DND-41 (cell line): Measurements from ENCODE around the gene ACKR3.

Experiments
- ATAC-seq: fragments of 200-7000 bp; cut with Tn5 transposase; 3 replicates; pipeline ENCODE4 v1.9.1; 2021; ENCODE audit warnings: low read depth; ENCODE audit not compliant: insufficient read depth
- DNase-seq: peaks from one replicate; pipeline ENCODE4 v3.0.0-alpha.2; 2020
- H2AFZ ChIP-seq: 2 replicates; pipeline ENCODE4 v1.6.0; 2012; ENCODE audit warnings: low read depth, low read length
- H3K27ac ChIP-seq: 2 replicates; pipeline ENCODE4 v1.5.1; 2012; ENCODE audit warnings: low read length, inconsistent platforms
- H3K27me3 ChIP-seq: fragments of 200-600 bp; sonication (generic); 2 replicates; pipeline ENCODE4 v1.6.0; 2012; ENCODE audit warnings: low read length, mild to moderate bottlenecking, inconsistent platforms; ENCODE audit not compliant: insufficient read depth, poor library complexity
- H3K36me3 ChIP-seq: 2 replicates; pipeline ENCODE4 v1.5.1; 2012; ENCODE audit warnings: low read length, inconsistent platforms; ENCODE audit not compliant: insufficient read depth
- H3K4me1 ChIP-seq: 2 replicates; pipeline ENCODE4 v1.5.1; 2012; ENCODE audit warnings: mild to moderate bottlenecking, low read length; ENCODE audit not compliant: insufficient read depth
- H3K4me2 ChIP-seq: 2 replicates; pipeline ENCODE4 v1.6.0; 2012; ENCODE audit warnings: mild to moderate bottlenecking, moderate library complexity, low read length, inconsistent platforms; ENCODE audit not compliant: insufficient read depth
- H3K4me3 ChIP-seq, 2 experiments: fragments of 200-600 bp in 1 of 2; shearing (Covaris generic) in 1 of 2; 2 replicates each; pipeline ENCODE4 v1.5.1; 2012 to 2016; ENCODE audit warnings: inconsistent platforms in 2 of 2, low read length in 2 of 2, mild to moderate bottlenecking in 2 of 2, low read depth in 1 of 2, moderate library complexity in 1 of 2
- H3K79me2 ChIP-seq: 2 replicates; pipeline ENCODE4 v1.6.0; 2012; ENCODE audit warnings: low read length, inconsistent platforms; ENCODE audit not compliant: insufficient read depth
- H3K9ac ChIP-seq: 2 replicates; pipeline ENCODE4 v1.6.0; 2012; ENCODE audit warnings: low read depth, mild to moderate bottlenecking, inconsistent platforms, low read length, moderate library complexity
- H3K9me3 ChIP-seq: 2 replicates; pipeline ENCODE4 v1.5.1; 2012; ENCODE audit warnings: low read length, moderate library complexity, mild to moderate bottlenecking, inconsistent platforms; ENCODE audit not compliant: insufficient read depth, severe bottlenecking
- H4K20me1 ChIP-seq: 2 replicates; pipeline ENCODE4 v1.6.0; 2012; ENCODE audit warnings: low read length; ENCODE audit not compliant: insufficient read depth
- EZH2 ChIP-seq: IDR thresholded peaks from 3 replicates; pipeline ENCODE4 v1.6.1; 2012; ENCODE audit warnings: borderline replicate concordance, low read depth, mild to moderate bottlenecking, moderate library complexity, low read length, inconsistent platforms; ENCODE audit not compliant: severe bottlenecking
- TF ChIP-seq, protein P1 (sequence below): IDR thresholded peaks from 2 replicates; pipeline ENCODE4 v1.5.1; 2012; ENCODE audit warnings: borderline replicate concordance, low read length, moderate library complexity, mild to moderate bottlenecking; ENCODE audit not compliant: poor library complexity, severe bottlenecking; ENCODE audit errors: extremely low read depth

ACKR3 gene

DNA sequence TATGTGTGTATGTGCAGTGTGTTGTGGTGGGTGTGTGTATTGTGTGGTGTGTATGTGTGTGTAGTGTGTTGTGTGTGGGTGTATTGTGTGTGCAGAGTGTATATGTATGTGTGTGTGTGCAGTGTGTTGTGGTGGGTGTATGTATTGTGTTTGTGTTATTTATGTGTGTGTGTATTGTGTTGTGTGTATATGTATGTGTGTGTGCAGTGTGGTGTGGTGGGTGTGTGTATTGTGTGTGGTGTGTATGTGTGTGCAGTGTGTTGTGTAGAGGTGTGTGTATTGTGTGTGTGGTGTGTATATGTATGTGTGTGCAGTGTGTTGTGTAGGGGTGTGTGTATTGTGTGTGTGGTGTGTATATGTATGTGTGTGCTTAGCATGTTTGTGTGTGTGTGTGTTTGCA is 24.3 kb downstream of the ACKR3 start:
- no peak for ATAC-seq

DNA sequence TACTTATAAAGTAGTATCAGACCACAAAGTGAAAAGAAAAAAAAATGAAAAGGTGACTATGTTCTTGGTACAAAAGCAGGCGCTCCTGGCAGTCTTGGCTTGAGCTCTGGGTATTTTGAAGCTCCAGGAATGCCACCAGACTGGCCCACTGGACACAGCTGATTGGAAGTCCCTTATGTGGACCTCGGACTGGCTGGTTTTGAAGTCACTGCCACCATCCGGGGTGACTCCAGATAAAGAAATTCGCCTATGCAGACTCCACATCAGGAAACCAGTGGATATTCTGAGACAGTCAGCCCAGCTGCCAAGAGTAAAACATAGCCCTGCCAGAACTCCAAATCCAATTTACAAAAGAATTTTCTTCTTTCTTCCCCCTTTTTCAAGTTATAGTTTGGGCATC is 28.0 kb downstream of the ACKR3 start:
- H3K4me2 ChIP-seq: no peak overlapping the region
- no peak overlapping the region for H3K27ac ChIP-seq
- H3K27me3 ChIP-seq: no peaks in the 10 kb centered on the region
- H3K9me3 ChIP-seq: no peaks in the 10 kb centered on the region
- H3K79me2 ChIP-seq: no peaks in the 10 kb centered on the region
- ATAC-seq: no peak
- H2AFZ ChIP-seq: no peak overlapping the region
- H3K4me1 ChIP-seq: no peaks in the 10 kb centered on the region
- TF ChIP-seq, protein P1, sequence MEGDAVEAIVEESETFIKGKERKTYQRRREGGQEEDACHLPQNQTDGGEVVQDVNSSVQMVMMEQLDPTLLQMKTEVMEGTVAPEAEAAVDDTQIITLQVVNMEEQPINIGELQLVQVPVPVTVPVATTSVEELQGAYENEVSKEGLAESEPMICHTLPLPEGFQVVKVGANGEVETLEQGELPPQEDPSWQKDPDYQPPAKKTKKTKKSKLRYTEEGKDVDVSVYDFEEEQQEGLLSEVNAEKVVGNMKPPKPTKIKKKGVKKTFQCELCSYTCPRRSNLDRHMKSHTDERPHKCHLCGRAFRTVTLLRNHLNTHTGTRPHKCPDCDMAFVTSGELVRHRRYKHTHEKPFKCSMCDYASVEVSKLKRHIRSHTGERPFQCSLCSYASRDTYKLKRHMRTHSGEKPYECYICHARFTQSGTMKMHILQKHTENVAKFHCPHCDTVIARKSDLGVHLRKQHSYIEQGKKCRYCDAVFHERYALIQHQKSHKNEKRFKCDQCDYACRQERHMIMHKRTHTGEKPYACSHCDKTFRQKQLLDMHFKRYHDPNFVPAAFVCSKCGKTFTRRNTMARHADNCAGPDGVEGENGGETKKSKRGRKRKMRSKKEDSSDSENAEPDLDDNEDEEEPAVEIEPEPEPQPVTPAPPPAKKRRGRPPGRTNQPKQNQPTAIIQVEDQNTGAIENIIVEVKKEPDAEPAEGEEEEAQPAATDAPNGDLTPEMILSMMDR: no peak
- no peak for TF ChIP-seq EZH2
- no peaks in the 10 kb centered on the region; the same call in 1 of the 2 replicates for H4K20me1 ChIP-seq
- no peak overlapping the region for H3K4me3 ChIP-seq
- no peak for DNase-seq
- no peaks in the 10 kb centered on the region for H3K36me3 ChIP-seq
- H3K9ac ChIP-seq: no peak overlapping the region

More for the DNA sequence above, 24.3 kb downstream of the ACKR3 start:
- Histone ChIP-seq H3K9ac (no peak overlapping the region), H3K36me3 (no peaks in the 10 kb centered on the region), H2AFZ (no peak overlapping the region), H3K27me3 (no peaks in the 10 kb centered on the region), H3K79me2 (no peaks in the 10 kb centered on the region), H3K9me3 (no peaks in the 10 kb centered on the region), H4K20me1 (no peaks in the 10 kb centered on the region; the same call in 1 of the 2 replicates), H3K27ac (no peak overlapping the region), H3K4me1 (no peaks in the 10 kb centered on the region), H3K4me3 (no peak overlapping the region), H3K4me2 (no peak overlapping the region)
- no peak for DNase-seq
- TF ChIP-seq, protein P1: no peak
- no peak for TF ChIP-seq EZH2

DNA sequence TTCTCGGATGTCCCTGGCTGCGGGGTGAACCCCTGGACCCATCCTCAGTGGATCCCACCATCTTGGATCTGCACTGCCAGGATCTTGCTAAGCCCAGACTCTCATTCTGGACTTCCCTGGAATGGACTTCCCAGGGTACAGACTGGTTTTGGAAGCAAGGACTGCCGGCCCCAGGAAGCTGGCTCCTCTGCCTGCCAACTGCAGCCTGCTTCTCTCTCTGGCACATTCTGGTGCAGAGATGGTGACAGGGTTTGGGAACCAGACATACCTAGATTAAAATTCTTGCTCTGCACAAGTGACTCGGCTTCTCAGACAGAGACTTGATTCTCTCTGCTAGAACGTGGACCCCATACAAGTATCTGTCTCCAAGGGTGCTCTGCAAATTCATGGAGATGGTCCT is 29.4 kb downstream of the ACKR3 start:
- H3K36me3 ChIP-seq: no peaks in the 10 kb centered on the region
- no peaks in the 10 kb centered on the region for H3K27me3 ChIP-seq
- no peak for DNase-seq
- H3K9ac ChIP-seq: no peak overlapping the region
- no peaks in the 10 kb centered on the region for H4K20me1 ChIP-seq
- H3K79me2 ChIP-seq: no peaks in the 10 kb centered on the region
- no peak overlapping the region for H2AFZ ChIP-seq
- H3K9me3 ChIP-seq: no peaks in the 10 kb centered on the region
- H3K4me2 ChIP-seq: no peak overlapping the region
- H3K4me1 ChIP-seq: no peaks in the 10 kb centered on the region
- H3K27ac ChIP-seq: no peak overlapping the region
- TF ChIP-seq, protein P1: no peak
- no peak for TF ChIP-seq EZH2
- ATAC-seq: no peak
- H3K4me3 ChIP-seq: no peak overlapping the region

DNA sequence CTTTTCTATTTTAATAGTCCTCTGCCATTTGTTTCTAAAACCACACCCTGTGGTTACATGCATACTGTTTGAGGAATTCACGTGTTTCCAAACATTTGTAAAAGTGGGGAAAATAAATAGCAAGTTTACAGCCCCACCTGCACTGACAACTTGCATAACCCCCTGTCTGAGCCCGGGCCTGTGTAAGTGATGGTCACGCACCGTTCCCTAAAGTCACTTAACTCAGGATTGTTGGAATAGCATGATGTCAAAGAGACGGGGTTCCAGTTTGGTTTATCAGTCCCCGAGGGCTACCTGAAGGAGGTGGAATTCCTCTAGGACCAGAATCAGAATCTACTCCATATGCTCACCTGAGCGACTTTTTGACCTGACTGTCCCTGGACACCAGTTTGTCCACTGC is 30.5 kb downstream of the ACKR3 start:
- H3K27me3 ChIP-seq: no peaks in the 10 kb centered on the region
- H2AFZ ChIP-seq: no peak overlapping the region
- no peaks in the 10 kb centered on the region for H4K20me1 ChIP-seq
- no peaks in the 10 kb centered on the region for H3K79me2 ChIP-seq
- no peak overlapping the region for H3K9ac ChIP-seq
- no peak overlapping the region for H3K4me3 ChIP-seq
- H3K9me3 ChIP-seq: no peaks in the 10 kb centered on the region
- H3K36me3 ChIP-seq: no peaks in the 10 kb centered on the region
- H3K4me2 ChIP-seq: no peak overlapping the region
- no peak overlapping the region for H3K27ac ChIP-seq
- ATAC-seq (no peak), DNase-seq (no peak)
- no peaks in the 10 kb centered on the region for H3K4me1 ChIP-seq
- no peak for TF ChIP-seq EZH2
- TF ChIP-seq, protein P1: no peak
